Sigmoid colon (tissue), 4 donors: ENCODE data around the gene APBA3.

Experiments used
- CTCF ChIP-seq, 4 experiments: fragments of 450-650 bp in 3 of 4; fragments of 200-600 bp in 1 of 4; IDR thresholded peaks; one replicate each; pipeline ENCODE4 v1.5.1; 2016 to 2019; ENCODE audit warnings: antibody characterized with exemption in 4 of 4, mild to moderate bottlenecking in 3 of 4, moderate library complexity in 2 of 4
- POLR2A ChIP-seq, 2 donors: fragments of 450-650 bp; IDR thresholded peaks; one replicate each; pipeline ENCODE4 v1.6.1; 2016; ENCODE audit warnings: antibody characterized with exemption in 2 of 2, mild to moderate bottlenecking in 2 of 2, moderate library complexity in 2 of 2
- POLR2AphosphoS5 ChIP-seq, 4 donors: sonication (generic); formaldehyde crosslinking; IDR thresholded peaks; one replicate each; pipeline ENCODE4 v1.6.1; 2017; ENCODE audit warnings: antibody characterized with exemption in 4 of 4

GRCh38 chr19:3769494-3769893 lies 8.0 kb upstream of the APBA3 start:
- TF ChIP-seq POLR2AphosphoS5 (IDR thresholded peaks at IDR 0.05) (no peak), CTCF (IDR thresholded peaks at IDR 0.05) (no peak), POLR2A (IDR thresholded peaks at IDR 0.05) (no peak)
